Stomach (tissue), 9 donors: ENCODE results near the gene MEAK7. TPM values are rescaled to one million over a fixed set of nuclear protein-coding genes. Genes with fewer than 3 reads are reported as not detected.
"Not testable (repeated sequence)": the region's sequence is repeated elsewhere in the genome, so short reads cannot be mapped to it uniquely, and the experiment has no call there.

Experiments
- DNase-seq, 2 donors: peaks; one replicate each; pipeline versions ENCODE4 v3.0.0 to v3.0.0-alpha.2; 2013 to 2019
- H3K27ac ChIP-seq, 5 donors: fragments of 200-600 bp in 4 of 5; sonication (generic) in 4 of 5; one replicate each; pipeline ENCODE4 v1.5.1; 2013 to 2019; ENCODE audit warnings: mild to moderate bottlenecking in 1 of 5, moderate library complexity in 1 of 5
- H3K27me3 ChIP-seq, 3 donors: fragments of 200-600 bp; sonication (generic); one replicate each; pipeline ENCODE4 v1.5.1; 2017 to 2019; ENCODE audit warnings: mixed run types in 1 of 3
- H3K36me3 ChIP-seq, 4 donors: fragments of 200-600 bp; sonication (generic); 1 replicate in 3 of 4; 2 replicates in 1 of 4; pipeline ENCODE4 v1.5.1; 2016 to 2019
- H3K4me1 ChIP-seq, 4 donors: fragments of 200-600 bp; sonication (generic); one replicate each; pipeline ENCODE4 v1.5.1; 2016 to 2019
- H3K4me3 ChIP-seq, 4 donors: fragments of 200-600 bp; sonication (generic) in 3 of 4; one replicate each; pipeline ENCODE4 v1.5.1; 2016 to 2019; ENCODE audit warnings: mild to moderate bottlenecking in 1 of 4
- H3K9me3 ChIP-seq, 4 donors: fragments of 200-600 bp; sonication (generic); one replicate each; pipeline ENCODE4 v1.5.1; 2016 to 2019
- EP300 ChIP-seq: sonication (generic); formaldehyde crosslinking; IDR thresholded peaks from one replicate; pipeline ENCODE4 v1.6.1; 2017; ENCODE audit warnings: antibody characterized with exemption
- POLR2A ChIP-seq, 4 donors: fragments of 450-650 bp; IDR thresholded peaks; one replicate each; pipeline ENCODE4 v1.6.1; 2016; ENCODE audit warnings: antibody characterized with exemption in 4 of 4, control low read depth in 2 of 4, mild to moderate bottlenecking in 1 of 4, moderate library complexity in 1 of 4
- POLR2AphosphoS5 ChIP-seq, 3 donors: sonication (generic); formaldehyde crosslinking; IDR thresholded peaks; one replicate each; pipeline ENCODE4 v1.6.1; 2016; ENCODE audit warnings: antibody characterized with exemption in 3 of 3
- WGBS, 5 donors: extraction: QIAGEN DNeasy Blood & Tissue Kit in 3 of 5; methylation state at CpG; one replicate each; pipeline versions ENCODE4 v1.1.5 to v1.1.7; 2013 to 2018; 5-methylcytosine and 5-hydroxymethylcytosine counted together
- intact Hi-C: fragments of 100-400 bp; cut with DNase I; formaldehyde crosslinking; loops from one replicate; pipeline ENCODE4 v1.15.1; 2023; ENCODE audit warnings: low total_unique reads
- polyA plus RNA-seq, 3 donors: library from polyadenylated mRNA; stranded (reverse); fragments of 200-250 nt; gene quantifications; one replicate each; pipeline ENCODE4 v1.2.3, GENCODE V29; 2013
- total RNA-seq, 5 donors: library from RNA; depleted of rRNA; stranded (reverse); fragments of >200 nt; gene quantifications; one replicate each; pipeline versions ENCODE4 v1.1.0 to v1.2.3, GENCODE V29; 2014 to 2016
- TF ChIP-seq, protein P1 (sequence below), 7 experiments: fragments of 450-650 bp in 4 of 7; fragments of 200-600 bp in 3 of 7; sonication (generic) in 3 of 7; IDR thresholded peaks; one replicate each; pipeline ENCODE4 v1.5.1; 2016 to 2019; ENCODE audit warnings: antibody characterized with exemption in 7 of 7, control low read depth in 2 of 7, mild to moderate bottlenecking in 1 of 7
- donor health status: healthy with polysubstance abuse.
- donor health status: Bipolar disorder and iron deficiency.
- donor health status: healthy.

MEAK7 gene
- total and polyA plus RNA-seq, 8 donors, result 3.9 to 21.1 (median 6.9) TPM

DNA sequence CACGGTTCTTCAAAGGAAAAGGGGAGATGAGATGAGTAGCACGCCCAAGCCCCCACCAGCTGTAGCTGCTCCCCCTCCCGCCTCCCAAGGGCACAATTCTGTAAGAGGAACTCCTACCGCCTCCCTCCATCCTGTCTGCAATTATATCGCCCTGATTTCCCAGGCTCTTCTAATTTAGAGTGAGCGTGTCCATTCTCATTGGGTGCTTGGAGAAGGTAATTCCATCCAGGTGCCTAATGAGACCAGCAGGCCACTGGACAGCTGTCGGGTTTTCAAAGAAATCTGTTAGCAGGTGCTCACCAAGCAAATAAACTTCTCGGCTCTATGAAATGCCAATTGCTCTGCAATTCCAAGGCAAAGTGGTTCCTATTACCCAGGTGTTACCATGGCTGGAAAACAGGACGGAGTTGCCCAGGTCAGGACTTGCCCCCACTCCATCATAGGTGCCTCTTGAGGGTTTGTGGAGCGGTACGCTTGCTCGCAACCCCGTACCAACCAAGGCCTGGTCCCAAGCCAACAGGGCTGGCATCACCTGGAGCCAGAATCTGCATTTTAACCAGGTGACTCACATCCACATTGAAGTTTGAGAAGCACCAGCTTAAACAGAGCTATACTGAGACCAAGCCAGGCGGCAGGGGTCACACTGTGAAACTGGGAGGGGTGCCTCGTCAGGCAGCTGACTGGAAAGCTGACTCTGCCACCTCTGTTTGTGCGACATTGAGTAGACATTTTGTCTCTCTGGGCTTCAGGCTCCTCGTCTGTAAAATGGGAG, 16.5 kb upstream of the MEAK7 start:
- TF ChIP-seq EP300, result no peak
- TF ChIP-seq POLR2AphosphoS5 (IDR thresholded peaks at IDR 0.05), result no peak
- TF ChIP-seq, protein P1, sequence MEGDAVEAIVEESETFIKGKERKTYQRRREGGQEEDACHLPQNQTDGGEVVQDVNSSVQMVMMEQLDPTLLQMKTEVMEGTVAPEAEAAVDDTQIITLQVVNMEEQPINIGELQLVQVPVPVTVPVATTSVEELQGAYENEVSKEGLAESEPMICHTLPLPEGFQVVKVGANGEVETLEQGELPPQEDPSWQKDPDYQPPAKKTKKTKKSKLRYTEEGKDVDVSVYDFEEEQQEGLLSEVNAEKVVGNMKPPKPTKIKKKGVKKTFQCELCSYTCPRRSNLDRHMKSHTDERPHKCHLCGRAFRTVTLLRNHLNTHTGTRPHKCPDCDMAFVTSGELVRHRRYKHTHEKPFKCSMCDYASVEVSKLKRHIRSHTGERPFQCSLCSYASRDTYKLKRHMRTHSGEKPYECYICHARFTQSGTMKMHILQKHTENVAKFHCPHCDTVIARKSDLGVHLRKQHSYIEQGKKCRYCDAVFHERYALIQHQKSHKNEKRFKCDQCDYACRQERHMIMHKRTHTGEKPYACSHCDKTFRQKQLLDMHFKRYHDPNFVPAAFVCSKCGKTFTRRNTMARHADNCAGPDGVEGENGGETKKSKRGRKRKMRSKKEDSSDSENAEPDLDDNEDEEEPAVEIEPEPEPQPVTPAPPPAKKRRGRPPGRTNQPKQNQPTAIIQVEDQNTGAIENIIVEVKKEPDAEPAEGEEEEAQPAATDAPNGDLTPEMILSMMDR (IDR thresholded peaks at IDR 0.05), result no peak
- TF ChIP-seq POLR2A (IDR thresholded peaks at IDR 0.05), result no peak
- Histone ChIP-seq H3K4me3 (no peak overlapping the region), H3K27me3 (no peaks in the 10 kb centered on the region), H3K36me3 (no peaks in the 10 kb centered on the region), H3K27ac (no peak overlapping the region), H3K9me3 (no peaks in the 10 kb centered on the region), H3K4me1 (peaks cover 0 to 4% (median 0%) of the 10 kb centered on the region in 4 donors)
- no peak for DNase-seq
- intact Hi-C loops, result no loop called here
- WGBS, 5 donors, result 56 to 76% (median 69%) methylated on average over 14 to 17 of the region's 17 CpGs

DNA sequence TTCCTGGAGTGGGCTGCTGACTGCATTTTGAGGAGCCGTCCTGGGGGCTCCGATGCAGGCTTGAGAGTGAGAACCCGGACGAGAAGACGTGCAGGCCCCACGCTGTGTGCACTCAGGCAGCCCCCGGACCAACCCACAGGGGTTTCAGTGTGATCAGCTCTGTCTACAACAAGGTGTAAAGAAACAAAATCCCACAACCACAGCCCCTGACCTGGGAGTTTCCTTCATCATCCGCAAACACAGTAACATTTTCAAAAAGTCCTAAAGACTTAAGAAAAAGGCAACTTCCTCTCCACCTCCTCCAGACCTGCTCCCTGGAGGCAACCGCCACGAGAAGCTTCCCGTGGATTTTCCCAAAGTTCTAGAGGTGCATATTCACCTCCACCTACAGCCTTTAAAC, 15.4 kb upstream of the MEAK7 start:
- peaks cover 0 to 10% (median 2%) of the 10 kb centered on the region in 4 donors for H3K4me1 ChIP-seq
- TF ChIP-seq EP300 (no peak), POLR2A (IDR thresholded peaks at IDR 0.05) (no peak), POLR2AphosphoS5 (IDR thresholded peaks at IDR 0.05) (no peak)
- TF ChIP-seq, protein P1 (IDR thresholded peaks at IDR 0.05), result no peak
- no peaks in the 10 kb centered on the region for H3K9me3 ChIP-seq
- intact Hi-C loops, result no loop called here
- no peaks in the 10 kb centered on the region for H3K27me3 ChIP-seq
- DNase-seq, result no peak
- H3K4me3 ChIP-seq, result no peak overlapping the region
- H3K36me3 ChIP-seq, result no peaks in the 10 kb centered on the region
- WGBS, 5 donors, result 70 to 86% (median 75%) methylated on average over 11 of the region's 11 CpGs
- H3K27ac ChIP-seq, result no peak overlapping the region

DNA sequence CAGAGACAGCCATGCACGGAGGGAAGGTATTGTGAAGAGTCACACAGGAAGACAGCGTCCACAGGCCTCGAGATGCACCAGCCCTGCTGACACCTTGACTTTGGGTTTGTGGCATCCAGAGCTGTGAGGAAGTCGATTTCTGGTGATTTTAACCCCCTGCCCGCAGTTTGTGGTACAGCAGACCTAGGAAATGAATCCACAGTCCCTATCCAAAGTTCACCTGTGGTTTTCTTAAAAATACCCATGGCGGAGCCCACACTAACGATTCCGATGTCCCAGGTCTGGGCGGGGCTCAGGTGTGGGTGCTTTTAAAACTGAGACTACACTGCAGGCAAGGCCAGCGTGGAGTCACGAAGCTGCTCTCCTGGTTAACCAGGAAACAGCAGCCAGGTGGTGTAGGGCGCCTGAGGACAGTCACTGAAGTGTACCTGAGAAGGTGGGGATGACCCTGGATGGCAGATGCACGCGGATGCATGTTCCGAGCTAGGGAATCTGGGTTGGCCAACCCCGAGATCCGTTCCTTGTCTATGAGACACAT, 14.4 kb upstream of the MEAK7 start:
- TF ChIP-seq, protein P1 (IDR thresholded peaks at IDR 0.05), result no peak
- TF ChIP-seq POLR2AphosphoS5 (IDR thresholded peaks at IDR 0.05), result no peak
- no peaks in the 10 kb centered on the region for H3K9me3 ChIP-seq
- no peaks in the 10 kb centered on the region for H3K36me3 ChIP-seq
- peak overlapping the region in 1 of 5 donors; percentile 31 for H3K27ac ChIP-seq
- no peaks in the 10 kb centered on the region for H3K27me3 ChIP-seq
- no peak overlapping the region for H3K4me3 ChIP-seq
- WGBS, 5 donors, result 58 to 77% (median 61%) methylated on average over 16 to 17 of the region's 17 CpGs
- H3K4me1 ChIP-seq, result peaks cover 0 to 18% (median 0%) of the 10 kb centered on the region in 4 donors
- peak in 1 of 2 donors; percentile 61 for DNase-seq
- intact Hi-C loops, result no loop called here

DNA sequence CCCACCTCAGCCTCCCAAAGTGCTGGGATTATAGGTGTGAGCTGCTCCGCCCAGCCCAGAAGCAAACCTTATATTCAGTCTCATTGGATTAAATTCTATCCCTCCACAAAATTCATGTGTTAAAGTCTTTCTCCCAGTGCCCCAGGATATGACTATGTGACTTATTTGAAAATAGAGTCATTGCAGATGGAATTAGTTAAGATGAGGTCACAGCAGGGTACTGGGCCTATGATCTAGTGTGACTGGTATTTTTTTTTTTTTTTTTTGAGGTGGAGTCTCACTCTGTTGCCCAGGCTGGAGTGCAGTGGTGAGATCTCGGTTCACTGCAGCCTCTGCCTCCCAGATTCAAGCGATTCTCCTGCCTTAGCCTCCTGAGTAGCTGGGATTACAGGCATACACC, 13.8 kb upstream of the MEAK7 start:
- DNase-seq, H3K27me3 ChIP-seq, H3K36me3 ChIP-seq, H3K27ac ChIP-seq, intact Hi-C loops, H3K9me3 ChIP-seq, H3K4me3 ChIP-seq: not testable (repeated sequence)
- H3K4me1 ChIP-seq, result peaks cover 0 to 18% (median 0%) of the 10 kb centered on the region in 4 donors
- 94 to 97% (median 96%) methylated on average over 3 of the region's 3 CpGs for WGBS, 5 donors

DNA sequence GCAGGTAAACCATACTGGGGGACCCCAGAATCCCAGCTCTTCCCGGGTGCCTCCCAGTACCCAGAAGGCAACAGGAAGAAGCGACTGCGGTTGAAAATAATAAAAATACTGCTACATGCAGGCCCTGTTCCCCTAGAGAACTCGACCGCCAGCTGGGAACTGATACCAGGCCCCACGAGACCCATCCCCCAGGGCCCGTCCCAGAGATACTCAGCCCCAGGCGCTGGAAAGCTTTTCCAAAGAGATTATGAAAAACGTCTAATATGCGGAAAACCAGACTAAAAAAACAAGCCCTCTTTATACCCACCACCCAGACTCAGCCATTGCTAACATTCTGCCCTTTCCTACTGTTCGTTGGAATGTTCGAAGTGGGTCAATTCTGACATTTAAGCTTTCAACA, 12.9 kb upstream of the MEAK7 start:
- 83 to 94% (median 90%) methylated on average over 12 of the region's 12 CpGs for WGBS, 5 donors
- intact Hi-C loops, result no loop called here
- no peak for TF ChIP-seq POLR2AphosphoS5 (IDR thresholded peaks at IDR 0.05)
- TF ChIP-seq, protein P1 (IDR thresholded peaks at IDR 0.05), result no peak
- TF ChIP-seq EP300, result no peak
- TF ChIP-seq POLR2A (IDR thresholded peaks at IDR 0.05), result no peak
- Histone ChIP-seq H3K27me3 (no peaks in the 10 kb centered on the region), H3K36me3 (no peaks in the 10 kb centered on the region), H3K9me3 (no peaks in the 10 kb centered on the region), H3K4me1 (peaks cover 0 to 18% (median 0%) of the 10 kb centered on the region in 4 donors), H3K27ac (no peak overlapping the region), H3K4me3 (no peak overlapping the region)
- DNase-seq, result no peak
